ENCODE data around the gene IVD.

Gene IVD

GRCh38 chr15:40389824-40390595, 15.6 kb upstream of the IVD start:
- TF ChIP-seq ZFX (IDR thresholded peaks at IDR 0.05), result no peak; the same call in 1 of the 2 replicates
- H3K27ac ChIP-seq, result peak overlapping the region; percentile 86

GRCh38 chr15:40392986-40393948, 12.3 kb upstream of the IVD start:
- no peak for TF ChIP-seq ZFX (IDR thresholded peaks at IDR 0.05)
- no peak for TF ChIP-seq CTCF (conservative IDR thresholded peaks at IDR 0.05)
- H3K27ac ChIP-seq, result no peak overlapping the region

GRCh38 chr15:40397688-40398412, 7.7 kb upstream of the IVD start:
- TF ChIP-seq ZFX (IDR thresholded peaks at IDR 0.05), result no peak
- TF ChIP-seq CTCF (conservative IDR thresholded peaks at IDR 0.05), result no peak
- no peak overlapping the region for H3K27ac ChIP-seq

GRCh38 chr15:40398413-40398873, 7.2 kb upstream of the IVD start:
- H3K27ac ChIP-seq, result no peak overlapping the region
- no peak for TF ChIP-seq CTCF (conservative IDR thresholded peaks at IDR 0.05)
- no peak for TF ChIP-seq ZFX (IDR thresholded peaks at IDR 0.05)

- H3K27ac ChIP-seq, result no peak overlapping the region
- no peak for TF ChIP-seq CTCF (conservative IDR thresholded peaks at IDR 0.05)
Observed at GRCh38 chr15:40399370-40399769, 6.2 kb upstream of the IVD start.

GRCh38 chr15:40407330-40407990, 1.9 kb downstream of the IVD start:
- H3K27ac ChIP-seq, result peak overlapping the region; percentile 88; the same call in 1 of the 2 replicates
- TF ChIP-seq ZFX (IDR thresholded peaks at IDR 0.05) (no peak), CTCF (conservative IDR thresholded peaks at IDR 0.05) (no peak)

- peak overlapping the region; percentile 27; the same call in 1 of the 2 replicates for H3K27ac ChIP-seq
- TF ChIP-seq CTCF (conservative IDR thresholded peaks at IDR 0.05), result no peak
- TF ChIP-seq ZFX (IDR thresholded peaks at IDR 0.05), result no peak
Observed at GRCh38 chr15:40409366-40409765, 3.8 kb downstream of the IVD start.
